ENCODE results near the gene PPP6R3. TPM values are rescaled to one million over a fixed set of nuclear protein-coding genes. Genes with fewer than 3 reads are reported as not detected.
"Not testable (repeated sequence)": the region's sequence is repeated elsewhere in the genome, so short reads cannot be mapped to it uniquely, and the experiment has no call there.

The PPP6R3 gene
- total and polyA plus RNA-seq, 5 experiments from 2014 or later, result 44.0 to 169 (median 46.6) TPM

DNA sequence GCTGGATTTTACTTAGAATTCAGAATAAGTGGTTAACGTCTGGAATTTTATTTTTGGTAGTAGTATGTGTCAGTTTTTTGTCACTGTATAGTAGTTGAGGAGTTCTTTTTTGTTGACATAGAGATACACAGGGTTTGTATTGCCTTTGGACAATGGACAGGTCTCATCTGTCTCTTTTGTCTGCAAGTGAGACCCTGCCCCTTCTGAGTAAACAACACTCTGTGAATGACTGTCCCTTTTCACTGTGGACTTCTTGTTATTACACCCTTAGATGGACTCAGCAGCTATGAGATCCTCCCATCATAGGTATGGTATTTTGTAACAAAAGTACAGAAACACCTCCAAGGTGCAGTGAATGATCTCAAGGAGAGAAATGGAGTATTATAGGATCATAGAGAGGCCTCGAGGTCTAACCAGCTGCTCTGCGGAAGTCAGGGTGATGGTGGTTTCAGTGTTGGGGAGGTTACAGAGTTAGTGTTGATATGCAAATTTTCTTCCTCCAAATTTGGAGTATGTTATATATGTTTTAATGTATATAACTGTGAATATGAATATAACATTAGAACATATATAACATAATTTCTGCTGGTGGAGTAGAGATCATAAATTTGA, 7.8 kb downstream of the PPP6R3 start:
- peak in 2 of 10 donors; percentile 22 to 27 for DNase-seq
- POLR2A ChIA-PET, result no interaction called here
- H3K27ac Mint-ChIP-seq, result peak overlapping the region in 9 of 10 donors; percentile 37 to 79 (median 73)
- ATAC-seq, result peak; percentile 58 to 61
- peak overlapping the region; percentile 6 to 86 (median 60) for H3K4me3 Mint-ChIP-seq
- no peaks in the 10 kb centered on the region for H3K9me3 Mint-ChIP-seq
- peaks cover 56 to 96% (median 94%) of the 10 kb centered on the region in 4 donors for H3K4me1 Mint-ChIP-seq
- H3K27me3 Mint-ChIP-seq, result no peaks in the 10 kb centered on the region
- H3K36me3 Mint-ChIP-seq, result peaks cover 0 to 47% (median 4%) of the 10 kb centered on the region in 3 donors

DNA sequence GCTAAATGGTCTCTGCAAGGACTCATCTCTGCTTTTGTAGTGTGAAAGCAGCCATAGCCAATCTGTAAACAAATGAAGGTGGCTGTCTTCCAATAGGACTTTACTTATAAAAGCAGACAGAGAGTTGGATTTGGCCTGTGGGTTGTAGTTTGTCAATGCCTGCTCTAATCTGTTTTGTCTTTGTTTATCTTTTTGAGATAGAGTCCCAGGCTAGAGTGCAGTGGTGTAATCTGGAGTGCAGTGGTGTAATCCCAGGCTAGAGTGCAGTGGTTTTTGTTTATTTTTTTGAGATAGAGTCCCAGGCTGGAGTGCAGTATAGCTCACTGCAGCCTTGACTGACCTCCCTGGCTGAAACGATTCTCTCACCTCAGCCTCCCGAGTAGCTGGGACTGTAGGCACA, 8.6 kb downstream of the PPP6R3 start:
- peak overlapping the region in 8 of 10 donors; percentile 41 to 95 (median 65) for H3K27ac Mint-ChIP-seq
- peak overlapping the region in 9 of 10 donors; percentile 46 to 90 (median 74) for H3K4me3 Mint-ChIP-seq
- H3K4me1 Mint-ChIP-seq, result peaks cover 57 to 96% (median 95%) of the 10 kb centered on the region in 4 donors
- H3K36me3 Mint-ChIP-seq, result peaks cover 0 to 52% (median 4%) of the 10 kb centered on the region in 3 donors
- POLR2A ChIA-PET, result interaction anchor here (0.7 kb wide), 1 partner anchor 128 kb away, joined by 3 read pairs; no protein-coding TSS in a partner anchor
- no peak for ATAC-seq
- no peaks in the 10 kb centered on the region for H3K27me3 Mint-ChIP-seq
- no peaks in the 10 kb centered on the region for H3K9me3 Mint-ChIP-seq
- no peak for DNase-seq

DNA sequence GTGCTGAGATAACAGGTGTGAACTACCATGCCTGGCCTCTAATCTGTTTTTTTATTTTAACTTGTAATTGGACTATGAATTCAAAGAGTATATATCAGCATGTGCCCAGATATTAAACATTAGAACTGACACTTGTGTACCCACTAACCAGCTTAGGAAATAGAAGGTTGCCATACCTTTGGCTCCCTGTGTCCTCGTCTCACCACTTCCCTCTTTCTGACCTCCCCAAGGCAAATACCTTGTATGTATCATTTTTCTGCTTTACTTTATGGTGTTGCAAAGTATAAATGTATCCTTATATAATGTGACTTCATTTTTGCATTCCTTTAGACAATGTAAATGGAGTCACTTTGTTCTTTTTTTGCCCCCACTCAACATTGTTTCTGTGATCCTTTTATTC, 9.1 kb downstream of the PPP6R3 start:
- Mint-ChIP-seq H3K4me1 (peaks cover 54 to 95% (median 93%) of the 10 kb centered on the region in 4 donors), H3K27ac (peak overlapping the region; percentile 9 to 95 (median 70)), H3K36me3 (peaks cover 0 to 53% (median 4%) of the 10 kb centered on the region in 3 donors), H3K27me3 (no peaks in the 10 kb centered on the region), H3K4me3 (peak overlapping the region in 9 of 10 donors; percentile 35 to 90 (median 74)), H3K9me3 (no peaks in the 10 kb centered on the region)
- POLR2A ChIA-PET, result interaction anchor here (0.7 kb wide), 1 partner anchor 127 kb away, joined by 3 read pairs; no protein-coding TSS in a partner anchor
- no peak for DNase-seq
- ATAC-seq, result no peak

DNA sequence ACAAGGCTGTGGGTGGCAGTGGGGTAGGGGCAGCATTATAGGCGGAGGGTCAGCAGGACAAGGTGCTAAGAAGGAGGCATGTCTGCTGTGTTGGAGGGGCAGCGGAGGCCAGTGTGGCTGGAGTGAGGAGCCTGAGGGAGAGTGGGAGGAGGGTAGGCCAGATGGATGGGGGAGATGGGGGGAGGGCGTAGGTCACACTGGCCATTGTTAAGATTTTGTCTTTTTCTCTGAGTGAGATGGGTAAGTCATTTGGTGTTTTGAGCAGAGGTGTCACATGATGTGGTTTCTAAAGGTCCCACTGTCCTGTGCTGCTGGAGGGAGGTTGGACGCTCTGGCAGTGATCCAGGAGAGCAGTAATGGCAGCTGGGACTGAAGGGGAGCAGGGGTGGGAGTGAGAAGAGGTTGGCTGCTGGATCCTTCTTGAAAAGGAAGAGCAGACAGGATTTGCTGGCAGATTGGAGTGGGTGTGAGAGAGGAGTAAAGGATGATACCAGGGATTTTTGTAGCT, 9.8 kb downstream of the PPP6R3 start:
- peaks cover 0 to 55% (median 6%) of the 10 kb centered on the region in 3 donors for H3K36me3 Mint-ChIP-seq

DNA sequence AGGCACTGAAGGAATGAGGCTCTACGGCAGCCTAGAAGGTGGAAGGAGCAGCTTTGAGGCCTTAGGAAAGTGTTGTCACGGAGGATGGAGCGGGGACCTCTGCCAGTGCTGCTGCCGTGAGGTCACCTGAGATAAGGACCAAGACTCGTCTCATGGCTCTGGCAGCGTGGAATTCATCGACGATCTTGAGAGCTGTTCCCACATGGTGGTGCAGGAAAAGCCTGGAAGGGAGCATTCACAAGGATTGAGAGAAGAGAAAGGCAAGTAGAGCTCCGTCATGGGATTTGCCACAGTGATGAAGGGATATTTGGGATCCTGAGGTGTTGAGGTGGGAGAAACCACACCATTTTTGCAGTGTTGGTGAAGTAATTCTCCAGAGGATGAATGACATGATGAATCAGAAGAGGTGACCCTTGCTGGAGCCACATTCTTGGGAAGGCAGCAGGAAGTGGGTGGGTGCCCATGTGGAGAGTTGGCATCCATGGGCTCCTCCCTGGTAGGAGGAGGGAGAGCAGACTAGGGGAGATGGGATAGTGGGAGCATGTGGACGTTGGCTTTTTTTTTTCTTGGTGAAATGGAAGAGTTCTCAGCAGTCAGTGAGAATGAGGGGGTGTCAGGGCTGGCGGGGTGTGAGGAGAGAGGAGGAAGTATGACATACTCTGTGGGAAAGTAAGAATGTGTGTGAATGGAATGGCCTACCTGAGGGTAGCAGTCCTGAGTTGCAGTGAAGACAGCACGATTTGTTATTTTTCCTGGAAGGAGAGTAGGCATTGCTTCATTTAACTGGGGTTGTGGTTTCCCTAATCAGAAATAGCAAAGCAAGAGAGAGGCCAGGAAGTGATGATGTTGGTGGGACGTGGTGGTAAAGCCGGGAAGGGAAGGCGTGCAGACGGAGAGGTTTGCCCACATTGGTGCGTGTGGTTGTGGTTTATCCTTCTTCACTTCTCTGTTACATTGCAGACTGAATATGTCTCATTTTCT, 11.1 kb downstream of the PPP6R3 start:
- POLR2A ChIA-PET, result no interaction called here
- DNase-seq, result peak in 6 of 10 donors; percentile 36 to 64 (median 46)
- no peaks in the 10 kb centered on the region for H3K9me3 Mint-ChIP-seq
- peak; percentile 61 to 86 for ATAC-seq
- peak overlapping the region; percentile 69 to 95 (median 88) for H3K27ac Mint-ChIP-seq
- no peaks in the 10 kb centered on the region for H3K27me3 Mint-ChIP-seq
- H3K36me3 Mint-ChIP-seq, result peaks cover 0 to 50% (median 10%) of the 10 kb centered on the region in 3 donors
- peaks cover 46 to 83% (median 81%) of the 10 kb centered on the region in 4 donors for H3K4me1 Mint-ChIP-seq
- H3K4me3 Mint-ChIP-seq, result peak overlapping the region; percentile 59 to 90 (median 80)

More for the DNA sequence above, 9.8 kb downstream of the PPP6R3 start:
- Mint-ChIP-seq H3K27ac (peak overlapping the region; percentile 41 to 95 (median 80)), H3K27me3 (no peaks in the 10 kb centered on the region), H3K4me3 (peak overlapping the region; percentile 26 to 90 (median 75)), H3K4me1 (peaks cover 53 to 92% (median 89%) of the 10 kb centered on the region in 4 donors), H3K9me3 (no peaks in the 10 kb centered on the region)
- POLR2A ChIA-PET, result no interaction called here
- ATAC-seq, result no peak
- DNase-seq, result no peak

DNA sequence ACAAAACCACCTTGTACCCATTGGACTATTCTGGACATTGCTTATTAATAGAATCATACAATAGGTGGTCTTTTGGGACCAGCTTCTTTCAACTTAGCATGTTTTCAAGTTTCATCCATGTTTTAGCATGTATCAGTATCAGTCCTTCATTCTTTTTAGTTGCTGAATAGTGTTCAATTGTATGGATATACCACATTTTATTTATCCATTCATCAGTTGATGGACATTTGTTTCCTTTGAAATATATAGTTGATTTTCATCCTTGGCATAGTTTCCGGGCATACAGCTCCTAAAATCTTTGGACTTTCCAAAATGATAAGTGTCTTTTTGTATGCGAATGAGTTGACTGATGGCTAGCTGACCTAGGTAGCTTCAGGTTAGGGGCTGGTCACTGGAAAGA, 12.2 kb downstream of the PPP6R3 start:
- Mint-ChIP-seq H3K4me3 (peak overlapping the region in 9 of 10 donors; percentile 7 to 90 (median 76)), H3K36me3 (peaks cover 0 to 50% (median 10%) of the 10 kb centered on the region in 3 donors), H3K4me1 (peaks cover 46 to 82% (median 81%) of the 10 kb centered on the region in 4 donors), H3K27me3 (no peaks in the 10 kb centered on the region), H3K27ac (peak overlapping the region in 7 of 10 donors; percentile 13 to 92 (median 49)), H3K9me3 (no peaks in the 10 kb centered on the region)
- POLR2A ChIA-PET, result interaction anchor here (0.7 kb wide), 1 partner anchor 144 kb away, joined by 3 read pairs; no protein-coding TSS in a partner anchor
- ATAC-seq (no peak), DNase-seq (no peak)

DNA sequence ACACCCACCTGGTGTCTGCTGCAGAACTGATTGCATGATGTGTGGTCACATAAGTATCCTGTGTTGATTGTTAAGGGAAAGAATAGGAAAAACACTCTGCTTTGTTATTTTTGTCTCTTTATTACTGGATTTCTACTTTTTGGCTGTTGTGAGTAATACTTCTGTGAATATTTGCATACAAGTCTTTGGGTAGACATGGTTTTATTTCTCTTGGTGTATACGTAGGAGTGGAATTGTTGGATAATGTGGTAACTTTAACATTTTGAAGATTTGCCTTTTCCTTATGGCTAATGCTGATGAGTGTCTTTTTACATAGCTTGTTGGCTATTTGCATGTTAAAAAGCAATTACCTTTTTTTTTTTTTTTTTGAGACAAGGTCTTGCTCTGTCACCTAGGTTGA, 13.1 kb downstream of the PPP6R3 start:
- H3K4me1 Mint-ChIP-seq, result peaks cover 40 to 81% (median 75%) of the 10 kb centered on the region in 4 donors
- peaks cover 0 to 46% (median 13%) of the 10 kb centered on the region in 3 donors for H3K36me3 Mint-ChIP-seq
- no peaks in the 10 kb centered on the region for H3K27me3 Mint-ChIP-seq
- H3K4me3 Mint-ChIP-seq, result peak overlapping the region in 8 of 10 donors; percentile 3 to 76 (median 14)
- no peak for ATAC-seq
- H3K9me3 Mint-ChIP-seq, result no peaks in the 10 kb centered on the region
- no peak for DNase-seq
- POLR2A ChIA-PET, result interaction anchor here (0.7 kb wide), 1 partner anchor 8 kb away, joined by 3 read pairs; no protein-coding TSS in a partner anchor
- peak overlapping the region in 9 of 10 donors; percentile 11 to 75 (median 40) for H3K27ac Mint-ChIP-seq

DNA sequence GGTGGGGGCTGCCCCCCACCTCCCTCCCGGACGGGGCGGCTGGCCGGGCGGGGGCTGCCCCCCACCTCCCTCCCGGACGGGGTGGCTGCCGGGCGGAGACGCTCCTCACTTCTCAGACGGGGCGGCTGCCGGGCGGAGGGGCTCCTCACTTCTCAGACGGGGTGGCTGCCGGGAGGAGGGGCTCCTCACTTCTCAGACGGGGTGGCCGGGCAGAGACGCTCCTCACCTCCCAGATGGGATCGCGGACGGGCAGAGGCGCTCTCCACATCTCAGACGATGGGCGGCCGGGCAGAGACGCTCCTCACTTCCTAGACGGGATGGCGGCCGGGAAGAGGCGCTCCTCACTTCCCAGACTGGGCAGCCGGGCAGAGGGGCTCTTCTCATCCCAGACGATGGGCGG, 15.1 kb downstream of the PPP6R3 start:
- ATAC-seq, DNase-seq, H3K9me3 Mint-ChIP-seq, H3K4me3 Mint-ChIP-seq, H3K27ac Mint-ChIP-seq, H3K27me3 Mint-ChIP-seq, POLR2A ChIA-PET: not testable (repeated sequence)
- peaks cover 0 to 48% (median 23%) of the 10 kb centered on the region in 3 donors for H3K36me3 Mint-ChIP-seq
- peaks cover 31 to 80% (median 74%) of the 10 kb centered on the region in 4 donors for H3K4me1 Mint-ChIP-seq

DNA sequence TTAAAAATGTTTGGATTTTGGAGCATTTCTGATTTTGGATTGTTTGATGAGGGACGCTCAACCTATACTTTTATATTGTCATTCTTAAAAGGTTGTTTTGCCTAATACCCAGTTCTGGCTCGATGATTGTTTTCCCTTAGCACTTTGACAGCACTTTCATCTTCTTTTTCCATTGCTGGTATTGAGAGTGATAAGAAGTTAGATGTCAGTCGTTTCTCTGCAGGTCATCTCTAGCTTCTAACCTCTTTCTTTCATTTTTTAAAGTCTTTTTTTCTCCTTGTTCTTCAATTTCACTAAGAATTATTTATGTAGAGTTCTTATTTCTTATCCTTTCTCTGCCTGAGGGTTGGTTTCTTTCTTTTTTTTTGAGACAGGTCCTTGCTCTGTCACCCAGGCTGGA, 18.8 kb downstream of the PPP6R3 start:
- peaks cover 0 to 34% (median 25%) of the 10 kb centered on the region in 3 donors for H3K36me3 Mint-ChIP-seq

DNA sequence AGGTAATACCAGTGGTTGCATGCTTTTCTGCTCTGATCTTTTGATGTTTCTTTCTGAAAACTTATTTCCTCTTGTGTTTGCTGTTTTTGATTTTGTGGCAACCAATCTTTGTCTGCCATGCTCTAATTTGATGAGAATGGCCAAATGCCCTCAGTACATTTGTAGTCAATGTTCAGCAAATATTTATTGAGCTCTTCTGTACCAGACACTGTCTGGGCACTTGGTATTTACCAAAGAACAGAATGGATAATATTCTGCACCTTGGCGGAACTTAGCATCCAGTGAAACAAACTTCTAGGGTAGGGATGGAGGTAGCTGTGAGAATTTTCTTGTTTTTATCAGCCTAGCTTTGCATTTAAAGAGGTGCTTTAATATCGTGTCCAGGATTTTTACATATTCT, 19.6 kb downstream of the PPP6R3 start:
- Mint-ChIP-seq H3K4me1 (peaks cover 31 to 79% (median 70%) of the 10 kb centered on the region in 4 donors), H3K27me3 (no peaks in the 10 kb centered on the region), H3K9me3 (peaks cover 0 to 2% (median 0%) of the 10 kb centered on the region in 9 donors), H3K27ac (peak overlapping the region in 3 of 10 donors; percentile 3 to 62 (median 46)), H3K4me3 (peak overlapping the region in 8 of 10 donors; percentile 1 to 63 (median 38)), H3K36me3 (peaks cover 0 to 33% (median 26%) of the 10 kb centered on the region in 3 donors)
- ATAC-seq (no peak), DNase-seq (no peak)
- POLR2A ChIA-PET, result interaction anchor here (0.7 kb wide), 1 partner anchor 20 kb away, joined by 3 read pairs; no protein-coding TSS in a partner anchor

More for the DNA sequence above, 18.8 kb downstream of the PPP6R3 start:
- peaks cover 0 to 2% (median 0%) of the 10 kb centered on the region in 9 donors for H3K9me3 Mint-ChIP-seq
- ATAC-seq, result no peak
- POLR2A ChIA-PET, result no interaction called here
- DNase-seq, result no peak
- H3K4me1 Mint-ChIP-seq, result peaks cover 30 to 77% (median 70%) of the 10 kb centered on the region in 4 donors
- H3K27me3 Mint-ChIP-seq, result no peaks in the 10 kb centered on the region
- H3K4me3 Mint-ChIP-seq, result peak overlapping the region in 8 of 10 donors; percentile 10 to 63 (median 46)
- H3K27ac Mint-ChIP-seq, result peak overlapping the region in 2 of 10 donors; percentile 9 to 20

DNA sequence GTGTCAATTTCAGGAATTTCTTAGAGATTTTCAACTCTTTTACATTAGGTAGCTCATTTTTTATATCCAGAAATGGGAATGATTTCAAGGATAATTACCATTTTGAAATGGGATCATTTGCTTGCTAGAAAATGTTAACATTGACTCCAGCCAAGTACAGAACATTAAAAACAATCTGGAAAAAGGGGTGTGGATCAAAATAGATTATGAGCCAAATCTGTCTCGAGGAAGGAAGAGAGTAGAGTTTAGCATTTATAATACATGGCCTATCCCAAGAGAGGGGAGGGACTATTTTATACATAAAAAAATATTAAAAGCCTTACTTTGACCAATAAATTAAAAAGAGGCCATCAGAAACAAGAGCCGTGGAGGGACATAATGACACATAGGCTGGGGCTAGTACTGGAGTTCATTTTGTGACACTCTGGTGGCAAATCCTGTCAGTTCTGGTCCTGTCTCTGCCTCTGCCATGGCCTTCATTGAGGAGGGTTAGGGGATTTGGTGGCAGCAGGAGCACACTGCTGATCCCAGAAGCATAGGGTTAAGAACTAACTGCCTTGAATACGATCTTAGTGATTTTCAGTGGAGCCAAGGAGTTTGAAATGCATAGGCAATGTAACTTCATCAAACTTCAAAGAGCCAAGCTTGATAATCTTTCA, 20.4 kb downstream of the PPP6R3 start:
- peaks cover 34 to 82% (median 76%) of the 10 kb centered on the region in 4 donors for H3K4me1 Mint-ChIP-seq
- H3K27me3 Mint-ChIP-seq, result no peaks in the 10 kb centered on the region
- H3K27ac Mint-ChIP-seq, result peak overlapping the region in 9 of 10 donors; percentile 3 to 86 (median 37)
- H3K4me3 Mint-ChIP-seq, result peak overlapping the region in 8 of 10 donors; percentile 20 to 69 (median 48)
- peaks cover 0 to 32% (median 22%) of the 10 kb centered on the region in 3 donors for H3K36me3 Mint-ChIP-seq
- DNase-seq, result no peak
- ATAC-seq, result no peak
- peaks cover 0 to 2% (median 0%) of the 10 kb centered on the region in 9 donors for H3K9me3 Mint-ChIP-seq
- POLR2A ChIA-PET, result no interaction called here

Measured in naive thymus-derived CD8-positive, alpha-beta T cell (primary cell).